ENCODE measurements around the gene IRF4.

- TF ChIP-seq EZH2phosphoT487 (conservative IDR thresholded peaks at IDR 0.05; ENCODE audit: low read length) (no peak), CTCF (IDR thresholded peaks at IDR 0.05; ENCODE audit: insufficient read depth, low read length, poor library complexity, severe bottlenecking) (no peak)
Observed at GRCh38 chr6:400815-401214, 9.3 kb downstream of the IRF4 start.
